ENCODE data around the gene MED22.
"Not testable (repeated sequence)": the region's sequence is repeated elsewhere in the genome, so short reads cannot be mapped to it uniquely, and the experiment has no call there.

The MED22 gene

GRCh38 chr9:133303266-133304157 lies 44.4 kb downstream of the MED22 start:
- peak; percentile 44 for DNase-seq

GRCh38 chr9:133301253-133302230 lies 46.4 kb downstream of the MED22 start:
- peak; percentile 56 for DNase-seq

- not testable (repeated sequence) for DNase-seq
Observed at GRCh38 chr9:133299996-133300395, 47.9 kb downstream of the MED22 start.

- no peak for DNase-seq
Observed at GRCh38 chr9:133294257-133294656, 53.7 kb downstream of the MED22 start.

- DNase-seq, result no peak
Observed at GRCh38 chr9:133290751-133291302, 57.1 kb downstream of the MED22 start.
